Activated T-cell treated with anti-CD3 and anti-CD28 coated beads, Interleukin-2, amount 50 U/mL, for 4 hours (primary cell): ENCODE measurements around the gene MAGOHB. TPM values are rescaled to one million over a fixed set of nuclear protein-coding genes. Genes with fewer than 3 reads are reported as not detected.

ENCODE experiments used
- ATAC-seq, 2 donors: fragments of 200-7000 bp; cut with Tn5 transposase; one replicate each; pipeline ENCODE4 v1.10.0; 2021
- DNase-seq: peaks from one replicate; pipeline ENCODE4 v3.0.0-alpha.2; 2020
- H3K27me3 Mint-ChIP-seq: one replicate; pipeline ENCODE4 v1.8.0; 2021; ENCODE audit warnings: low read depth, mixed read lengths
- H3K36me3 Mint-ChIP-seq: one replicate; pipeline ENCODE4 v1.8.0; 2022; ENCODE audit warnings: mixed read lengths; ENCODE audit not compliant: insufficient read depth
- H3K4me1 Mint-ChIP-seq: one replicate; pipeline ENCODE4 v1.8.0; 2021; ENCODE audit warnings: low read depth, mixed read lengths
- H3K4me3 Mint-ChIP-seq: one replicate; pipeline ENCODE4 v1.8.0; 2021; ENCODE audit warnings: mild to moderate bottlenecking, moderate library complexity, mixed read lengths
- H3K9me3 Mint-ChIP-seq: one replicate; pipeline ENCODE4 v1.8.0; 2021; ENCODE audit warnings: mixed read lengths
- total RNA-seq, 3 donors: library from RNA; stranded (reverse); gene quantifications; one replicate each; pipeline ENCODE4 v1.2.1, GENCODE V29; 2021

The MAGOHB gene
- total RNA-seq, 3 donors from 2014 or later: 78.1 to 104 (median 98.0) TPM

DNA sequence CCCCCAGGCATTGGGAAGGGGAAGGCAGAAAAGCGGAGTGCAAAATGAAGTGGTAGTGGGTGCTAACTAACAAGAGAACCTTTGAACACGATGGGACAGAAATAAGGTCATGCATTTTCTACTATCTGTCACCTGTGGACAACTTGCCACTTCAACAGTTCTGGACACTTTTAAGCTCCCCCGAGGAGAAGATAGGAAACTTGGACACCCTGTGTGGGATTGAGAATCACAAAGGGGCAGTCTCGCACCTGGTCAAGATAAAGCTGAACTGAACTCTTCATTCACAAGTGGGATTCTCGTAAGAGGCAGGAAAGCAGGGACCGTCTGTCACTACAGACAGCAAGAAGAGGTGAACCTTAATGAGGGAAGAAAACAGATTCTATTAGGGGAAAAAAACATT is 56.1 kb downstream of the MAGOHB start:
- Mint-ChIP-seq H3K4me1 (peaks cover 15% of the 10 kb centered on the region), H3K4me3 (peak overlapping the region; percentile 46), H3K36me3 (no peaks in the 10 kb centered on the region), H3K9me3 (no peaks in the 10 kb centered on the region), H3K27me3 (peaks cover 8% of the 10 kb centered on the region)
- DNase-seq: no peak
- no peak for ATAC-seq

GRCh38 chr12:10554756-10555481 is 58.5 kb downstream of the MAGOHB start:
- H3K9me3 Mint-ChIP-seq: no peaks in the 10 kb centered on the region
- DNase-seq (no peak), ATAC-seq (peak; percentile 37 to 41)
- H3K36me3 Mint-ChIP-seq: no peaks in the 10 kb centered on the region
- H3K4me1 Mint-ChIP-seq: peaks cover 15% of the 10 kb centered on the region
- H3K27me3 Mint-ChIP-seq: peaks cover 4% of the 10 kb centered on the region
- H3K4me3 Mint-ChIP-seq: peak overlapping the region; percentile 74

DNA sequence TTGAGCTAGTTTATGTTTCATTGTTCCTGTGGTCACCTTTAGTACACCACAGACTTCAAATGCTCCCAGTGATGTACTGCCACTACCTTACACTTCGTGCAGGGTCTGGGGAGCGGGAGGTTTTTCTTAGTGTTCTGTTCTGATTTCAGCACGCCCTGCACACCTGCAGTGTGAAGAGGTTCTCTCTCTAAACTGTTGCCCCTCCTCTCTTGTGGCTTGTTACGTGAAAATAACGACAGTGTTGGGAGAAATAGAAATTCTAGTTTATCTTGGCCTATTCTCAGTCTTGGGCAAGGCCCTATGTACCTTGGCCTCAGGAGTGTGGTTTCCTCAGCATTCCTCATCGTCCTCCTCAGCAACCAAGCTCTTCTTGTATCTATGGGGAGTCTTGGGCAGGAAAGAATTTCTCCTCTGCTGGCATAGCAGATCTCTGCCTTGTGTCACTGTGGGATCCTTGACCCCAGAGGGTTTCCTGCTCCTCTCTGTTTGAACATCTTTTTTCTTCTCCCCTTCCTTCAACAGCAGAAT is 59.1 kb downstream of the MAGOHB start:
- Mint-ChIP-seq H3K9me3 (no peaks in the 10 kb centered on the region), H3K27me3 (peaks cover 4% of the 10 kb centered on the region), H3K4me1 (peaks cover 13% of the 10 kb centered on the region), H3K4me3 (peak overlapping the region; percentile 74), H3K36me3 (no peaks in the 10 kb centered on the region)
- peak; percentile 34 to 36 for ATAC-seq
- DNase-seq: no peak

Other genes starting within 250 kb of the MAGOHB start
- gene KLRK1, start 223.6 kb downstream of the MAGOHB start, total RNA-seq: 10 to 100 TPM; 19.4 to 57.0 (median 55.4) TPM
- gene KLRC4, start 203.9 kb downstream of the MAGOHB start, total RNA-seq: 1 to 10 TPM in 1 of 3 donors, under 1 TPM in 2; 0.78 to 1.1 (median 0.95) TPM
- under 1 TPM in 2 of 3 donors, not detected in 1; 0.46 to 0.47 TPM for gene KLRC3, start 193.0 kb downstream of the MAGOHB start, total RNA-seq
- gene KLRC2, start 177.6 kb downstream of the MAGOHB start, total RNA-seq: under 1 TPM; 0.47 to 0.94 (median 0.71) TPM
- gene KLRC1, start 160.2 kb downstream of the MAGOHB start, total RNA-seq: 1 to 10 TPM in 2 of 3 donors, under 1 TPM in 1; 0.86 to 5.0 (median 1.5) TPM
- 1 to 10 TPM in 2 of 3 donors, under 1 TPM in 1; 0.68 to 6.7 (median 1.2) TPM for gene EIF2S3B, start 107.7 kb downstream of the MAGOHB start, total RNA-seq
- gene STYK1, start 60.4 kb upstream of the MAGOHB start, total RNA-seq: under 1 TPM; 0.25 to 0.33 (median 0.32) TPM
- 100 to 1,000 TPM; 135 to 253 (median 179) TPM for gene YBX3, start 109.7 kb upstream of the MAGOHB start, total RNA-seq
- gene TAS2R7, start 189.0 kb upstream of the MAGOHB start, total RNA-seq: not detected
- not detected for gene TAS2R8, start 193.7 kb upstream of the MAGOHB start, total RNA-seq
- not detected for gene TAS2R9, start 196.6 kb upstream of the MAGOHB start, total RNA-seq
- gene TAS2R10, start 212.7 kb upstream of the MAGOHB start, total RNA-seq: under 1 TPM in 2 of 3 donors, not detected in 1; 0.18 to 0.19 TPM
- 1 to 10 TPM in 1 of 3 donors, under 1 TPM in 2; 0.32 to 1.3 (median 0.91) TPM for gene PRR4, start 235.9 kb upstream of the MAGOHB start, total RNA-seq